Measurements from ENCODE around the gene PAFAH1B2. TPM values are rescaled to one million over a fixed set of nuclear protein-coding genes. Genes with fewer than 3 reads are reported as not detected.

The PAFAH1B2 gene
- total RNA-seq, 2 donors from 2014 or later = 114 to 115 TPM

- Histone ChIP-seq H3K9me3 (ENCODE audit: control insufficient read depth, low read length) (no peaks in the 10 kb centered on the region), H3K9ac (ENCODE audit: extremely low read depth, low read length, poor library complexity, severe bottlenecking) (peak overlapping the region; percentile 67), H3K4me3 (ENCODE audit: low read length) (peak overlapping the region; percentile 86), H3K4me1 (ENCODE audit: control insufficient read depth, insufficient read depth, low read length) (no peaks in the 10 kb centered on the region), H3K36me3 (ENCODE audit: control insufficient read depth, insufficient read depth, low read length) (peaks cover 39% of the 10 kb centered on the region), H3K27ac (ENCODE audit: low read depth, low read length) (no peak overlapping the region), H3K27me3 (ENCODE audit: control insufficient read depth, insufficient read depth, low read length, poor library complexity, severe bottlenecking) (no peaks in the 10 kb centered on the region)
- 77% methylated on average over 4 of the region's 4 CpGs; no CpG with 5 or more reads in 1 of the 2 experiments for whole genome bisulfite sequencing, 2 experiments (ENCODE audit: insufficient coverage in 1 of 2, insufficient read length in 1 of 2)
- Mint-ChIP-seq H3K27ac (peak overlapping the region; percentile 44), H3K27me3 (ENCODE audit: insufficient read depth) (peaks cover 2% of the 10 kb centered on the region), H3K9me3 (no peaks in the 10 kb centered on the region), H3K4me1 (peaks cover 22% of the 10 kb centered on the region), H3K36me3 (ENCODE audit: low read depth) (peaks cover 28% of the 10 kb centered on the region), H3K4me3 (peak overlapping the region; percentile 87)
- TF ChIP-seq CTCF (conservative IDR thresholded peaks at IDR 0.05) = no peak
- DNase-seq = peak; percentile 54
Observed at GRCh38 chr11:117180020-117180419, 35.9 kb downstream of the PAFAH1B2 start.

GRCh38 chr11:117180661-117181585 lies 36.8 kb downstream of the PAFAH1B2 start:
- H3K4me1 Mint-ChIP-seq = peaks cover 22% of the 10 kb centered on the region
- peak; percentile 97 for DNase-seq
- peak overlapping the region; percentile 87 for H3K4me3 Mint-ChIP-seq
- no peak overlapping the region for H3K4me3 ChIP-seq (ENCODE audit: low read length)
- no peak overlapping the region for H3K9ac ChIP-seq (ENCODE audit: extremely low read depth, low read length, poor library complexity, severe bottlenecking)
- peaks cover 34% of the 10 kb centered on the region for H3K36me3 ChIP-seq (ENCODE audit: control insufficient read depth, insufficient read depth, low read length)
- no peaks in the 10 kb centered on the region for H3K9me3 Mint-ChIP-seq
- H3K27ac Mint-ChIP-seq = peak overlapping the region; percentile 39
- no peak overlapping the region for H3K27ac ChIP-seq (ENCODE audit: low read depth, low read length)
- H3K27me3 Mint-ChIP-seq (ENCODE audit: insufficient read depth) = peaks cover 2% of the 10 kb centered on the region
- H3K9me3 ChIP-seq (ENCODE audit: control insufficient read depth, low read length) = no peaks in the 10 kb centered on the region
- H3K4me1 ChIP-seq (ENCODE audit: control insufficient read depth, insufficient read depth, low read length) = no peaks in the 10 kb centered on the region
- WGBS, 2 experiments (ENCODE audit: insufficient coverage in 1 of 2, insufficient read length in 1 of 2) = 61 to 67% methylated on average over 18 to 21 of the region's 22 CpGs
- no peaks in the 10 kb centered on the region for H3K27me3 ChIP-seq (ENCODE audit: control insufficient read depth, insufficient read depth, low read length, poor library complexity, severe bottlenecking)
- peak; percentile 97 for TF ChIP-seq CTCF (conservative IDR thresholded peaks at IDR 0.05)
- H3K36me3 Mint-ChIP-seq (ENCODE audit: low read depth) = peaks cover 24% of the 10 kb centered on the region

- Histone ChIP-seq H3K27ac (ENCODE audit: low read depth, low read length) (no peak overlapping the region), H3K9ac (ENCODE audit: extremely low read depth, low read length, poor library complexity, severe bottlenecking) (no peak overlapping the region), H3K9me3 (ENCODE audit: control insufficient read depth, low read length) (no peaks in the 10 kb centered on the region), H3K4me1 (ENCODE audit: control insufficient read depth, insufficient read depth, low read length) (no peaks in the 10 kb centered on the region), H3K4me3 (ENCODE audit: low read length) (no peak overlapping the region), H3K36me3 (ENCODE audit: control insufficient read depth, insufficient read depth, low read length) (peaks cover 28% of the 10 kb centered on the region), H3K27me3 (ENCODE audit: control insufficient read depth, insufficient read depth, low read length, poor library complexity, severe bottlenecking) (no peaks in the 10 kb centered on the region)
- peaks cover 22% of the 10 kb centered on the region for H3K36me3 Mint-ChIP-seq (ENCODE audit: low read depth)
- peaks cover 2% of the 10 kb centered on the region for H3K27me3 Mint-ChIP-seq (ENCODE audit: insufficient read depth)
- H3K27ac Mint-ChIP-seq = no peak overlapping the region
- WGBS, 2 experiments (ENCODE audit: insufficient coverage in 1 of 2, insufficient read length in 1 of 2) = 96 to 98% methylated on average over 18 to 22 of the region's 22 CpGs
- TF ChIP-seq CTCF (conservative IDR thresholded peaks at IDR 0.05) = no peak
- H3K4me3 Mint-ChIP-seq = no peak overlapping the region
- peaks cover 22% of the 10 kb centered on the region for H3K4me1 Mint-ChIP-seq
- no peaks in the 10 kb centered on the region for H3K9me3 Mint-ChIP-seq
- no peak for DNase-seq
Observed at GRCh38 chr11:117181586-117182550, 37.8 kb downstream of the PAFAH1B2 start.

All from endodermal cell (in vitro differentiated cells).